ENCODE data around the gene CXCR6. TPM values are rescaled to one million over a fixed set of nuclear protein-coding genes. Genes with fewer than 3 reads are reported as not detected.

CXCR6 gene
- total RNA-seq, 6 experiments from 2014 or later: not detected

GRCh38 chr3:45923755-45924154 is 19.5 kb upstream of the CXCR6 start:
- H3K27me3 Mint-ChIP-seq (ENCODE audit: insufficient read depth): peaks cover 3% of the 10 kb centered on the region
- DNase-seq: peak; percentile 41
- H3K4me3 Mint-ChIP-seq: no peak overlapping the region
- peaks cover 33% of the 10 kb centered on the region for H3K4me1 Mint-ChIP-seq (ENCODE audit: low read depth)
- peaks cover 44% of the 10 kb centered on the region for H3K36me3 Mint-ChIP-seq (ENCODE audit: low read depth)
- TF ChIP-seq CTCF (IDR thresholded peaks at IDR 0.05): no peak
- no peak overlapping the region for H3K27ac Mint-ChIP-seq
- no peaks in the 10 kb centered on the region for H3K9me3 Mint-ChIP-seq

GRCh38 chr3:45927881-45928280 is 15.4 kb upstream of the CXCR6 start:
- peaks cover 41% of the 10 kb centered on the region for H3K36me3 Mint-ChIP-seq (ENCODE audit: low read depth)
- H3K4me1 Mint-ChIP-seq (ENCODE audit: low read depth): peaks cover 39% of the 10 kb centered on the region
- H3K27ac Mint-ChIP-seq: peak overlapping the region; percentile 70
- TF ChIP-seq CTCF (IDR thresholded peaks at IDR 0.05): no peak
- peaks cover 2% of the 10 kb centered on the region for H3K27me3 Mint-ChIP-seq (ENCODE audit: insufficient read depth)
- peak; percentile 80 for DNase-seq
- no peaks in the 10 kb centered on the region for H3K9me3 Mint-ChIP-seq
- peak overlapping the region; percentile 8; the same call in 1 of the 2 replicates for H3K4me3 Mint-ChIP-seq

GRCh38 chr3:45929042-45929679 is 14.1 kb upstream of the CXCR6 start:
- Mint-ChIP-seq H3K9me3 (no peaks in the 10 kb centered on the region), H3K4me1 (ENCODE audit: low read depth) (peaks cover 28% of the 10 kb centered on the region), H3K27me3 (ENCODE audit: insufficient read depth) (peaks cover 2% of the 10 kb centered on the region), H3K4me3 (no peak overlapping the region), H3K27ac (peak overlapping the region; percentile 70; the same call in 1 of the 2 replicates), H3K36me3 (ENCODE audit: low read depth) (peaks cover 33% of the 10 kb centered on the region)
- DNase-seq: peak; percentile 7
- peak; percentile 90 for TF ChIP-seq CTCF (IDR thresholded peaks at IDR 0.05)

GRCh38 chr3:45931496-45931895 is 11.8 kb upstream of the CXCR6 start:
- Mint-ChIP-seq H3K27me3 (ENCODE audit: insufficient read depth) (peaks cover 2% of the 10 kb centered on the region; the same call in 1 of the 2 replicates), H3K4me3 (no peak overlapping the region), H3K36me3 (ENCODE audit: low read depth) (peaks cover 28% of the 10 kb centered on the region), H3K4me1 (ENCODE audit: low read depth) (peaks cover 25% of the 10 kb centered on the region), H3K27ac (no peak overlapping the region), H3K9me3 (no peaks in the 10 kb centered on the region)
- TF ChIP-seq CTCF (IDR thresholded peaks at IDR 0.05): no peak
- DNase-seq: no peak

- TF ChIP-seq CTCF (IDR thresholded peaks at IDR 0.05): no peak
- DNase-seq: no peak
- Mint-ChIP-seq H3K4me3 (no peak overlapping the region), H3K9me3 (no peaks in the 10 kb centered on the region), H3K27me3 (ENCODE audit: insufficient read depth) (peaks cover 2% of the 10 kb centered on the region; the same call in 1 of the 2 replicates), H3K4me1 (ENCODE audit: low read depth) (peaks cover 23% of the 10 kb centered on the region), H3K36me3 (ENCODE audit: low read depth) (peaks cover 24% of the 10 kb centered on the region), H3K27ac (no peak overlapping the region)
Observed at GRCh38 chr3:45932112-45932511, 11.2 kb upstream of the CXCR6 start.

Measured in HFFc6 (cell line).